B cell (primary cell): ENCODE results near the gene OR10G2.

Source experiments
- EZH2 ChIP-seq: IDR thresholded peaks from 2 replicates; pipeline ENCODE4 v1.6.1; 2012; ENCODE audit warnings: borderline replicate concordance, low read depth, mild to moderate bottlenecking, moderate library complexity, low read length; ENCODE audit not compliant: insufficient read depth, poor library complexity, severe bottlenecking
- TF ChIP-seq, protein P1 (sequence below): fragments of 200-600 bp; IDR thresholded peaks from one replicate; pipeline ENCODE4 v1.8.0; 2022; ENCODE audit warnings: antibody characterized with exemption, mild to moderate bottlenecking

DNA sequence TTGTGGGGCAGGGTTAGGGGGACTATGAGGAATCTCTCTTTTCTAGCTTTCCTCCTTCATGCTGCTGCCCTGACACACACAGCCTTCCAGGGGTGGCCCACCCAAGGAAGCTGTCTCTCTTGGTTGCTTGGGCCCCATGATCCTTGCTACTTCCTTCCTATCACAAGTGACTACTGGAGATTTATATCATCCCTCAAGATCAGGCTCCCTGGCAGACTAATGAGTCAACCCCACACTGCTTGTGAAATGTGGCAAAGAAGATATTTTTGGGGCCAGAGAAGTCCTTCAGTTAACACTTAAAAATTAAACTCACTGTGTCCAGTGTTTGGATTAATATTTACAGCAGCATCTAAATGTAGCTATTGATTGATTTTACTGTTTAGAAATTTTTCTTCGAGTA, 37.4 kb upstream of the OR10G2 start:
- TF ChIP-seq, protein P1, sequence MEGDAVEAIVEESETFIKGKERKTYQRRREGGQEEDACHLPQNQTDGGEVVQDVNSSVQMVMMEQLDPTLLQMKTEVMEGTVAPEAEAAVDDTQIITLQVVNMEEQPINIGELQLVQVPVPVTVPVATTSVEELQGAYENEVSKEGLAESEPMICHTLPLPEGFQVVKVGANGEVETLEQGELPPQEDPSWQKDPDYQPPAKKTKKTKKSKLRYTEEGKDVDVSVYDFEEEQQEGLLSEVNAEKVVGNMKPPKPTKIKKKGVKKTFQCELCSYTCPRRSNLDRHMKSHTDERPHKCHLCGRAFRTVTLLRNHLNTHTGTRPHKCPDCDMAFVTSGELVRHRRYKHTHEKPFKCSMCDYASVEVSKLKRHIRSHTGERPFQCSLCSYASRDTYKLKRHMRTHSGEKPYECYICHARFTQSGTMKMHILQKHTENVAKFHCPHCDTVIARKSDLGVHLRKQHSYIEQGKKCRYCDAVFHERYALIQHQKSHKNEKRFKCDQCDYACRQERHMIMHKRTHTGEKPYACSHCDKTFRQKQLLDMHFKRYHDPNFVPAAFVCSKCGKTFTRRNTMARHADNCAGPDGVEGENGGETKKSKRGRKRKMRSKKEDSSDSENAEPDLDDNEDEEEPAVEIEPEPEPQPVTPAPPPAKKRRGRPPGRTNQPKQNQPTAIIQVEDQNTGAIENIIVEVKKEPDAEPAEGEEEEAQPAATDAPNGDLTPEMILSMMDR = no peak
- TF ChIP-seq EZH2 = no peak
